OCI-LY1 (cell line): ENCODE measurements around the gene TRIO.

ENCODE experiments used
- H2AFZ ChIP-seq: fragments of 200-600 bp; sonication (generic), shearing (Covaris generic); 2 replicates; pipeline ENCODE4 v1.6.0; 2014; ENCODE audit warnings: antibody characterized with exemption, mild to moderate bottlenecking, low read length
- H3F3A ChIP-seq: fragments of 200-600 bp; sonication (generic), shearing (Covaris generic); 2 replicates; pipeline ENCODE4 v1.6.0; 2014; ENCODE audit warnings: mild to moderate bottlenecking, antibody characterized with exemption, low read length, moderate library complexity; ENCODE audit not compliant: insufficient read depth
- H3K27ac ChIP-seq: fragments of 200-600 bp; sonication (generic); 2 replicates; pipeline ENCODE4 v1.5.1; 2014; ENCODE audit warnings: low read length, mixed run types, mild to moderate bottlenecking, low read depth; ENCODE audit not compliant: poor library complexity, severe bottlenecking
- H3K27me3 ChIP-seq: fragments of 200-600 bp; sonication (generic); 2 replicates; pipeline ENCODE4 v1.6.0; 2014; ENCODE audit warnings: antibody characterized with exemption, mild to moderate bottlenecking, low read length, moderate library complexity; ENCODE audit not compliant: insufficient read depth
- H3K36me3 ChIP-seq: fragments of 200-600 bp; sonication (generic); 2 replicates; pipeline ENCODE4 v1.6.1; 2014; ENCODE audit warnings: mild to moderate bottlenecking, antibody characterized with exemption, low read length, moderate library complexity, mixed read lengths; ENCODE audit not compliant: insufficient read depth
- H3K4me1 ChIP-seq: fragments of 200-600 bp; sonication (generic); 2 replicates; pipeline ENCODE4 v1.5.1; 2014; ENCODE audit warnings: mild to moderate bottlenecking, low read length, moderate library complexity; ENCODE audit not compliant: insufficient read depth, severe bottlenecking
- H3K4me2 ChIP-seq: fragments of 200-600 bp; sonication (generic), shearing (Covaris generic); 2 replicates; pipeline ENCODE4 v1.6.1; 2014; ENCODE audit warnings: low read length
- H3K4me3 ChIP-seq: fragments of 200-600 bp; sonication (generic); 2 replicates; pipeline ENCODE4 v1.5.1; 2014; ENCODE audit warnings: low read length, low read depth, mild to moderate bottlenecking, mixed read lengths; ENCODE audit not compliant: poor library complexity, severe bottlenecking
- H3K79me2 ChIP-seq: fragments of 200-600 bp; shearing (Covaris generic); 2 replicates; pipeline ENCODE4 v1.6.1; 2016; ENCODE audit warnings: mixed run types, low read length, mixed read lengths; ENCODE audit not compliant: insufficient read depth
- H3K9ac ChIP-seq: fragments of 200-600 bp; sonication (generic), shearing (Covaris generic); 2 replicates; pipeline ENCODE4 v1.6.1; 2014; ENCODE audit warnings: mild to moderate bottlenecking, low read length, mixed read lengths
- H3K9me2 ChIP-seq: fragments of 200-600 bp; sonication (generic), shearing (Covaris generic); 2 replicates; pipeline ENCODE4 v1.6.1; 2014; ENCODE audit warnings: low read depth, mild to moderate bottlenecking, low read length, mixed read lengths
- H3K9me3 ChIP-seq: fragments of 200-600 bp; shearing (Covaris generic); 2 replicates; pipeline ENCODE4 v1.6.1; 2014; ENCODE audit warnings: low read length, mixed read lengths
- H4K20me1 ChIP-seq: fragments of 200-600 bp; sonication (generic), shearing (Covaris generic); 2 replicates; pipeline ENCODE4 v1.6.0; 2016; ENCODE audit warnings: mild to moderate bottlenecking, low read length; ENCODE audit not compliant: insufficient read depth
- CTCF ChIP-seq: fragments of 200-600 bp; sonication (generic), shearing (Covaris generic); IDR thresholded peaks from 2 replicates; pipeline ENCODE4 v1.5.1; 2017; ENCODE audit warnings: mild to moderate bottlenecking, antibody characterized with exemption, low read length, moderate library complexity, mixed read lengths
- EZH2 ChIP-seq: fragments of 200-600 bp; sonication (generic), shearing (Covaris generic); IDR thresholded peaks from 2 replicates; pipeline ENCODE4 v1.8.0; 2017; ENCODE audit warnings: borderline replicate concordance, mixed run types, mild to moderate bottlenecking, antibody characterized with exemption, low read length, moderate library complexity, mixed read lengths

Gene TRIO

GRCh38 chr5:14364096-14364495 is 221.0 kb downstream of the TRIO start:
- no peak overlapping the region for H3K4me3 ChIP-seq
- H3K27ac ChIP-seq: no peak overlapping the region
- no peak overlapping the region for H3K4me2 ChIP-seq
- H3K9me2 ChIP-seq: no peaks in the 10 kb centered on the region
- TF ChIP-seq EZH2 (no peak), CTCF (no peak)
- no peaks in the 10 kb centered on the region for H3K79me2 ChIP-seq
- H3K9ac ChIP-seq: no peak overlapping the region
- no peaks in the 10 kb centered on the region for H3K9me3 ChIP-seq
- no peaks in the 10 kb centered on the region for H3F3A ChIP-seq
- H3K27me3 ChIP-seq: 0 out of 2 replicates have a peak, but pooled peaks cover 4% of the 10 kb centered on the region
- no peaks in the 10 kb centered on the region for H3K36me3 ChIP-seq
- no peaks in the 10 kb centered on the region for H4K20me1 ChIP-seq
- no peaks in the 10 kb centered on the region for H3K4me1 ChIP-seq
- no peak overlapping the region for H2AFZ ChIP-seq

- H3K36me3 ChIP-seq: no peaks in the 10 kb centered on the region
- H3K4me1 ChIP-seq: no peaks in the 10 kb centered on the region
- H4K20me1 ChIP-seq: no peaks in the 10 kb centered on the region
These were observed 221.7 kb downstream of the TRIO start for GRCh38 chr5:14364576-14365472.

GRCh38 chr5:14365831-14366430 is 222.8 kb downstream of the TRIO start:
- no peak overlapping the region for H3K4me3 ChIP-seq
- no peaks in the 10 kb centered on the region for H4K20me1 ChIP-seq
- H3K36me3 ChIP-seq: no peaks in the 10 kb centered on the region
- TF ChIP-seq EZH2: no peak
- TF ChIP-seq CTCF: no peak
- H3K9me3 ChIP-seq: no peaks in the 10 kb centered on the region
- H3K9ac ChIP-seq: no peak overlapping the region
- H3K27me3 ChIP-seq: no peaks in the 10 kb centered on the region
- no peaks in the 10 kb centered on the region for H3K79me2 ChIP-seq
- no peaks in the 10 kb centered on the region for H3K9me2 ChIP-seq
- no peaks in the 10 kb centered on the region for H3K4me1 ChIP-seq
- H3F3A ChIP-seq: no peaks in the 10 kb centered on the region
- no peak overlapping the region for H2AFZ ChIP-seq
- H3K4me2 ChIP-seq: no peak overlapping the region
- H3K27ac ChIP-seq: no peak overlapping the region

More at GRCh38 chr5:14364576-14365472, 221.7 kb downstream of the TRIO start:
- Histone ChIP-seq H3K27me3 (0 out of 2 replicates have a peak, but pooled peaks cover 4% of the 10 kb centered on the region), H3K27ac (no peak overlapping the region), H3K9ac (no peak overlapping the region), H3K4me3 (no peak overlapping the region), H3K9me2 (no peaks in the 10 kb centered on the region), H3K79me2 (no peaks in the 10 kb centered on the region), H3F3A (no peaks in the 10 kb centered on the region), H3K4me2 (no peak overlapping the region), H3K9me3 (no peaks in the 10 kb centered on the region), H2AFZ (no peak overlapping the region)
- TF ChIP-seq CTCF: peak; percentile 74
- TF ChIP-seq EZH2: no peak
